ENCODE data around the gene KRTAP3-1.

GRCh38 chr17:41019415-41019814 is 10.5 kb upstream of the KRTAP3-1 start:
- TF ChIP-seq CTCF (IDR thresholded peaks at IDR 0.05), result no peak
- no peak for TF ChIP-seq POLR2A (IDR thresholded peaks at IDR 0.05)
